Astrocyte (in vitro differentiated cells and primary cell): ENCODE results near the gene P4HB. TPM values are rescaled to one million over a fixed set of nuclear protein-coding genes. Genes with fewer than 3 reads are reported as not detected.

Source experiments
- DNase-seq: peaks from one replicate; pipeline ENCODE4 v3.0.0-alpha.2; 2010; ENCODE audit warnings: low read depth
- FAIRE-seq: peaks from 2 replicates; lab custom pipeline; 2011; peaks lifted over from hg19 to GRCh38; lab: Jason Lieb, UNC
- H2AFZ ChIP-seq: 2 replicates; pipeline ENCODE4 v1.6.0; 2012; ENCODE audit warnings: low read depth, low read length, inconsistent platforms
- H3K27ac ChIP-seq: 2 replicates; pipeline ENCODE4 v1.5.1; 2011; ENCODE audit warnings: low read depth, low read length, inconsistent platforms
- H3K27me3 ChIP-seq: 2 replicates; pipeline ENCODE4 v1.6.0; 2011; ENCODE audit warnings: low read length, inconsistent platforms; ENCODE audit not compliant: insufficient read depth
- H3K36me3 ChIP-seq: 2 replicates; pipeline ENCODE4 v1.5.1; 2011; ENCODE audit warnings: low read length, inconsistent platforms; ENCODE audit not compliant: insufficient read depth
- H3K4me1 ChIP-seq: 2 replicates; pipeline ENCODE4 v1.5.1; 2011; ENCODE audit warnings: low read length, inconsistent platforms; ENCODE audit not compliant: insufficient read depth
- H3K4me2 ChIP-seq: 2 replicates; pipeline ENCODE4 v1.6.0; 2012; ENCODE audit warnings: low read length, inconsistent platforms
- H3K4me3 ChIP-seq: 2 replicates; pipeline ENCODE4 v1.5.1; 2011; ENCODE audit warnings: low read depth, mild to moderate bottlenecking, low read length, inconsistent platforms; ENCODE audit not compliant: insufficient read depth
- H3K79me2 ChIP-seq: 2 replicates; pipeline ENCODE4 v1.6.0; 2012; ENCODE audit warnings: mild to moderate bottlenecking, low read length, inconsistent platforms; ENCODE audit not compliant: insufficient read depth
- H3K9ac ChIP-seq: 2 replicates; pipeline ENCODE4 v1.6.0; 2012; ENCODE audit warnings: mild to moderate bottlenecking, low read length, inconsistent platforms
- H3K9me3 ChIP-seq: 2 replicates; pipeline ENCODE4 v1.5.1; 2012; ENCODE audit warnings: low read depth, mild to moderate bottlenecking, low read length, inconsistent platforms; ENCODE audit not compliant: insufficient read depth
- H4K20me1 ChIP-seq: 2 replicates; pipeline ENCODE4 v1.6.0; 2012; ENCODE audit warnings: low read length, inconsistent platforms; ENCODE audit not compliant: insufficient read depth
- H3K27ac Mint-ChIP-seq: one replicate; pipeline ENCODE4 v1.8.0; 2021; ENCODE audit warnings: mild to moderate bottlenecking, mixed read lengths; ENCODE audit not compliant: unreplicated experiment
- H3K27me3 Mint-ChIP-seq: one replicate; pipeline ENCODE4 v1.8.0; 2021; ENCODE audit warnings: low read depth, mixed read lengths; ENCODE audit not compliant: unreplicated experiment
- H3K36me3 Mint-ChIP-seq: one replicate; pipeline ENCODE4 v1.8.0; 2021; ENCODE audit warnings: low read depth, mixed read lengths; ENCODE audit not compliant: unreplicated experiment
- H3K4me1 Mint-ChIP-seq: one replicate; pipeline ENCODE4 v1.8.0; 2021; ENCODE audit warnings: low read depth, mixed read lengths; ENCODE audit not compliant: unreplicated experiment
- H3K4me3 Mint-ChIP-seq: one replicate; pipeline ENCODE4 v1.8.0; 2021; ENCODE audit warnings: mild to moderate bottlenecking, moderate library complexity, mixed read lengths; ENCODE audit not compliant: unreplicated experiment
- H3K9me3 Mint-ChIP-seq: one replicate; pipeline ENCODE4 v1.8.0; 2021; ENCODE audit warnings: mild to moderate bottlenecking, mixed read lengths; ENCODE audit not compliant: unreplicated experiment
- EZH2 ChIP-seq: IDR thresholded peaks from 2 replicates; pipeline ENCODE4 v1.6.1; 2012; ENCODE audit warnings: mild to moderate bottlenecking, low read length, inconsistent platforms; ENCODE audit not compliant: insufficient read depth
- total RNA-seq: library from RNA; stranded (reverse); gene quantifications from 2 replicates; pipeline ENCODE4 v1.2.1, GENCODE V29; 2021
- TF ChIP-seq, protein P1 (sequence below): IDR thresholded peaks from 2 replicates; pipeline ENCODE4 v1.5.1; 2011; ENCODE audit warnings: low read depth, mild to moderate bottlenecking, inconsistent platforms, low read length, moderate library complexity; ENCODE audit not compliant: insufficient read depth

The P4HB gene
- total RNA-seq, 1 donor from 2014 or later: 1,268 TPM

DNA sequence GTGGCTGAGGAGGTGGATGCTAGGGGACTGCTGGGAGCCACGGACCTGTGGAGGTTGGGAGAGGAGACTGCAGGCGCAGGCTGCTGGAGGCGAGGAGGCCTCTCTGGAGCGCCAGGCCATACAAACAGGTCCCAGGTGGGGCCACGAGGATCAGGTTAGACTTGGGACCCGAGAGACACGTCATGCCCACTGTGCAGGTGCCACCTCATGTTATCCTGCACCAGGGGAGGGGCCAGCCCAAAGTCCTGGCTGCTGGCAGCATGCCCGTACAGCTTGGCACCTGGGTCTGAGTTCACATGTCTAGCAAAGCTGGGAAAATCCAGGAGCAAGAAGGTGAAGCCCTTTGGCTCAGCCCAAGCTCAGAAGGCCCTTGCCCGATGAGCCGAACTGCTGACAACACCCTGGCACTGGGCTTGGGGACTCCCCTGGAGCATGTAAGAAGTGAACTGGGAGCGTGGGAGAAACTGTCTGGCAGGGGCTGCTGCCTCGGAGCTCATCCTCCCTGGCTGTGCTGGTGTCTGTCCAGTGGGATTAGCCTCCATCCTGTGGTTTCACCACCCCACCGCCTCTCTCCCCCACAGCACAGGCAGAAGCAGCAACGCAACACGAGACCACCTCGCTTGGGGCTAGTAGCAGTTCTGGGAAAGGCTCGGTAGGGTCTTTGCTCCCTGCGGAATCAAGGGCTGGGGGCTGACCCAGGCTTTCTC lies 5.6 kb upstream of the P4HB start:
- no peak overlapping the region for H3K4me3 Mint-ChIP-seq
- Histone ChIP-seq H3K4me2 (no peak overlapping the region), H3K4me3 (no peak overlapping the region), H3K27me3 (no peaks in the 10 kb centered on the region), H3K27ac (no peak overlapping the region), H2AFZ (no peak overlapping the region), H3K9me3 (no peaks in the 10 kb centered on the region), H3K9ac (peak overlapping the region; percentile 18), H3K36me3 (peaks cover 5% of the 10 kb centered on the region), H3K79me2 (peaks cover 80% of the 10 kb centered on the region), H4K20me1 (peaks cover 71% of the 10 kb centered on the region), H3K4me1 (peaks cover 36% of the 10 kb centered on the region)
- H3K27ac Mint-ChIP-seq: peak overlapping the region; percentile 34
- H3K36me3 Mint-ChIP-seq: peaks cover 10% of the 10 kb centered on the region
- H3K4me1 Mint-ChIP-seq: peaks cover 30% of the 10 kb centered on the region
- H3K27me3 Mint-ChIP-seq: no peaks in the 10 kb centered on the region
- no peaks in the 10 kb centered on the region for H3K9me3 Mint-ChIP-seq
- DNase-seq: no peak
- TF ChIP-seq EZH2: no peak
- TF ChIP-seq, protein P1, sequence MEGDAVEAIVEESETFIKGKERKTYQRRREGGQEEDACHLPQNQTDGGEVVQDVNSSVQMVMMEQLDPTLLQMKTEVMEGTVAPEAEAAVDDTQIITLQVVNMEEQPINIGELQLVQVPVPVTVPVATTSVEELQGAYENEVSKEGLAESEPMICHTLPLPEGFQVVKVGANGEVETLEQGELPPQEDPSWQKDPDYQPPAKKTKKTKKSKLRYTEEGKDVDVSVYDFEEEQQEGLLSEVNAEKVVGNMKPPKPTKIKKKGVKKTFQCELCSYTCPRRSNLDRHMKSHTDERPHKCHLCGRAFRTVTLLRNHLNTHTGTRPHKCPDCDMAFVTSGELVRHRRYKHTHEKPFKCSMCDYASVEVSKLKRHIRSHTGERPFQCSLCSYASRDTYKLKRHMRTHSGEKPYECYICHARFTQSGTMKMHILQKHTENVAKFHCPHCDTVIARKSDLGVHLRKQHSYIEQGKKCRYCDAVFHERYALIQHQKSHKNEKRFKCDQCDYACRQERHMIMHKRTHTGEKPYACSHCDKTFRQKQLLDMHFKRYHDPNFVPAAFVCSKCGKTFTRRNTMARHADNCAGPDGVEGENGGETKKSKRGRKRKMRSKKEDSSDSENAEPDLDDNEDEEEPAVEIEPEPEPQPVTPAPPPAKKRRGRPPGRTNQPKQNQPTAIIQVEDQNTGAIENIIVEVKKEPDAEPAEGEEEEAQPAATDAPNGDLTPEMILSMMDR: no peak
- no peak for FAIRE-seq

DNA sequence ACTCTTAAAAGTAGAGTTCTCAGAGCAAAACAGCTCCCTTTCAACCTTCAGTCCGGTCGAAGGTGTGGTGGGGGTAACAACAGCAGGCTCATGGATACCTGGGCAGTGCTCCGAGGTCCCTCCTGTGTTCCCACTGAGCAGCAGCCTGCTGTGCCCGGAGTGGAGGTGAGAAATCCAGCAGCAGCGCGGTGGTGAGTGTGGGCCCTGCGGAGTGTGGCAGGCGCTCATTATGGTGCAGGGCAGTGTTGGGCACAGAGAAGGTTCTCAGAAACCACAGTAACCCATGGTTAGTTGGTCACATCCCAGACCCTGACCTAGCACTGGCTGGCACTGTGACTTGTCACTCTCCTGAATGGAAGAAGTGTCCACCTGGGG lies 5.0 kb upstream of the P4HB start:
- H3K4me3 ChIP-seq: no peak overlapping the region
- H3K4me1 ChIP-seq: peaks cover 36% of the 10 kb centered on the region
- H4K20me1 ChIP-seq: peaks cover 70% of the 10 kb centered on the region
- Mint-ChIP-seq H3K27me3 (no peaks in the 10 kb centered on the region), H3K36me3 (peaks cover 10% of the 10 kb centered on the region), H3K9me3 (no peaks in the 10 kb centered on the region), H3K4me1 (peaks cover 30% of the 10 kb centered on the region), H3K4me3 (no peak overlapping the region), H3K27ac (peak overlapping the region; percentile 12)
- no peaks in the 10 kb centered on the region for H3K9me3 ChIP-seq
- peaks cover 5% of the 10 kb centered on the region for H3K36me3 ChIP-seq
- FAIRE-seq (no peak), DNase-seq (no peak)
- H3K9ac ChIP-seq: no peak overlapping the region
- TF ChIP-seq, protein P1: no peak
- TF ChIP-seq EZH2: no peak
- H3K4me2 ChIP-seq: no peak overlapping the region
- H2AFZ ChIP-seq: no peak overlapping the region
- no peak overlapping the region for H3K27ac ChIP-seq
- H3K79me2 ChIP-seq: peaks cover 75% of the 10 kb centered on the region
- H3K27me3 ChIP-seq: no peaks in the 10 kb centered on the region
